Mesothelial cell of epicardium (in vitro differentiated cells): ENCODE measurements around the gene DEPDC7. TPM values are rescaled to one million over a fixed set of nuclear protein-coding genes. Genes with fewer than 3 reads are reported as not detected.
"Not testable (repeated sequence)": the region's sequence is repeated elsewhere in the genome, so short reads cannot be mapped to it uniquely, and the experiment has no call there.

Experiments used
- DNase-seq, 2 experiments: peaks; one replicate each; pipeline ENCODE4 v3.0.0; 2021; ENCODE audit warnings: low spot score in 2 of 2; ENCODE audit not compliant: unreplicated experiment in 2 of 2
- H3K27ac Mint-ChIP-seq: 2 replicates; pipeline ENCODE4 v1.8.0; 2021; ENCODE audit warnings: mixed read lengths
- H3K27me3 Mint-ChIP-seq: 2 replicates; pipeline ENCODE4 v1.8.0; 2021; ENCODE audit warnings: low read depth, mixed read lengths
- H3K36me3 Mint-ChIP-seq: 2 replicates; pipeline ENCODE4 v1.8.0; 2021; ENCODE audit warnings: mixed read lengths
- H3K4me1 Mint-ChIP-seq: 2 replicates; pipeline ENCODE4 v1.8.0; 2021; ENCODE audit warnings: mixed read lengths
- H3K4me3 Mint-ChIP-seq: 2 replicates; pipeline ENCODE4 v1.8.0; 2021; ENCODE audit warnings: mild to moderate bottlenecking, moderate library complexity, mixed read lengths
- H3K9me3 Mint-ChIP-seq: 2 replicates; pipeline ENCODE4 v1.8.0; 2021; ENCODE audit warnings: mixed read lengths
- CTCF ChIP-seq: fragments of 200-600 bp; sonication (generic); IDR thresholded peaks from one replicate; pipeline ENCODE4 v1.5.0; 2021; ENCODE audit warnings: antibody characterized with exemption; ENCODE audit not compliant: unreplicated experiment
- total RNA-seq: library from RNA; stranded (reverse); gene quantifications from 3 replicates; pipeline ENCODE4 v1.2.1, GENCODE V29; 2021

Gene DEPDC7
- 4.7 to 5.2 TPM (median 5.1 TPM) in 3 replicates for total RNA-seq

- peak; percentile 71 to 85 for DNase-seq
- Mint-ChIP-seq H3K4me3 (peak within 1 kb of the TSS; percentile 77), H3K36me3 (no peaks in the 10 kb centered on the region), H3K4me1 (peaks cover 16% of the 10 kb centered on the region), H3K27ac (peak within 1 kb of the TSS; percentile 47), H3K9me3 (no peaks in the 10 kb centered on the region), H3K27me3 (peaks cover 12% of the 10 kb centered on the region)
- no peak for TF ChIP-seq CTCF
Observed at GRCh38 chr11:33015621-33016551, at the start of gene DEPDC7. TSS of gene DEPDC7 (plus strand) at chr11:33015878. CDS start at chr11:33015956, 78 bp downstream.

- no peaks in the 10 kb centered on the region for H3K9me3 Mint-ChIP-seq
- no peak for DNase-seq
- H3K27ac Mint-ChIP-seq, result peak overlapping the region; percentile 11
- no peak overlapping the region for H3K4me3 Mint-ChIP-seq
- TF ChIP-seq CTCF, result no peak
- H3K36me3 Mint-ChIP-seq, result peaks cover 22% of the 10 kb centered on the region
- no peaks in the 10 kb centered on the region for H3K4me1 Mint-ChIP-seq
- no peaks in the 10 kb centered on the region for H3K27me3 Mint-ChIP-seq
Observed at GRCh38 chr11:32968541-32968940, 47.1 kb upstream of the DEPDC7 start.

GRCh38 chr11:32972233-32972632, 43.4 kb upstream of the DEPDC7 start:
- not testable (repeated sequence) for H3K27me3 Mint-ChIP-seq, DNase-seq, H3K4me1 Mint-ChIP-seq, H3K27ac Mint-ChIP-seq, H3K9me3 Mint-ChIP-seq, H3K4me3 Mint-ChIP-seq
- H3K36me3 Mint-ChIP-seq, result peaks cover 32% of the 10 kb centered on the region

- DNase-seq, result no peak
- no peak overlapping the region for H3K27ac Mint-ChIP-seq
- H3K9me3 Mint-ChIP-seq, result no peaks in the 10 kb centered on the region
- H3K36me3 Mint-ChIP-seq, result peaks cover 36% of the 10 kb centered on the region
- H3K4me1 Mint-ChIP-seq, result no peaks in the 10 kb centered on the region
- no peaks in the 10 kb centered on the region for H3K27me3 Mint-ChIP-seq
- TF ChIP-seq CTCF, result no peak
- H3K4me3 Mint-ChIP-seq, result no peak overlapping the region
Observed at GRCh38 chr11:32972781-32973180, 42.9 kb upstream of the DEPDC7 start.

GRCh38 chr11:32982626-32983025, 33.1 kb upstream of the DEPDC7 start:
- DNase-seq, result no peak
- Mint-ChIP-seq H3K4me3 (no peak overlapping the region), H3K36me3 (peaks cover 5% of the 10 kb centered on the region), H3K27ac (no peak overlapping the region), H3K27me3 (no peaks in the 10 kb centered on the region), H3K4me1 (no peaks in the 10 kb centered on the region), H3K9me3 (no peaks in the 10 kb centered on the region)
- no peak for TF ChIP-seq CTCF

- no peaks in the 10 kb centered on the region for H3K4me1 Mint-ChIP-seq
- peaks cover 4% of the 10 kb centered on the region for H3K36me3 Mint-ChIP-seq
- no peak for TF ChIP-seq CTCF
- peak overlapping the region; percentile 53 for H3K27ac Mint-ChIP-seq
- H3K27me3 Mint-ChIP-seq, result no peaks in the 10 kb centered on the region
- H3K9me3 Mint-ChIP-seq, result peaks cover 4% of the 10 kb centered on the region
- no peak for DNase-seq
- no peak overlapping the region for H3K4me3 Mint-ChIP-seq
Observed at GRCh38 chr11:32983506-32983905, 32.2 kb upstream of the DEPDC7 start.
